Stomach (tissue), 9 donors: Measurements from ENCODE around the gene CDK13. TPM values are rescaled to one million over a fixed set of nuclear protein-coding genes. Genes with fewer than 3 reads are reported as not detected.
A peak's percentile ranks its signal among the peaks of the same experiment; 100 is the strongest.

Experiments
- DNase-seq, 2 donors: peaks; one replicate each; pipeline versions ENCODE4 v3.0.0 to v3.0.0-alpha.2; 2013 to 2019
- H3K27ac ChIP-seq, 5 donors: fragments of 200-600 bp in 4 of 5; sonication (generic) in 4 of 5; one replicate each; pipeline ENCODE4 v1.5.1; 2013 to 2019; ENCODE audit warnings: mild to moderate bottlenecking in 1 of 5, moderate library complexity in 1 of 5
- H3K27me3 ChIP-seq, 3 donors: fragments of 200-600 bp; sonication (generic); one replicate each; pipeline ENCODE4 v1.5.1; 2017 to 2019; ENCODE audit warnings: mixed run types in 1 of 3
- H3K36me3 ChIP-seq, 4 donors: fragments of 200-600 bp; sonication (generic); 1 replicate in 3 of 4; 2 replicates in 1 of 4; pipeline ENCODE4 v1.5.1; 2016 to 2019
- H3K4me1 ChIP-seq, 4 donors: fragments of 200-600 bp; sonication (generic); one replicate each; pipeline ENCODE4 v1.5.1; 2016 to 2019
- H3K4me3 ChIP-seq, 4 donors: fragments of 200-600 bp; sonication (generic) in 3 of 4; one replicate each; pipeline ENCODE4 v1.5.1; 2016 to 2019; ENCODE audit warnings: mild to moderate bottlenecking in 1 of 4
- H3K9me3 ChIP-seq, 4 donors: fragments of 200-600 bp; sonication (generic); one replicate each; pipeline ENCODE4 v1.5.1; 2016 to 2019
- EP300 ChIP-seq: sonication (generic); formaldehyde crosslinking; IDR thresholded peaks from one replicate; pipeline ENCODE4 v1.6.1; 2017; ENCODE audit warnings: antibody characterized with exemption
- POLR2A ChIP-seq, 4 donors: fragments of 450-650 bp; IDR thresholded peaks; one replicate each; pipeline ENCODE4 v1.6.1; 2016; ENCODE audit warnings: antibody characterized with exemption in 4 of 4, control low read depth in 2 of 4, mild to moderate bottlenecking in 1 of 4, moderate library complexity in 1 of 4
- POLR2AphosphoS5 ChIP-seq, 3 donors: sonication (generic); formaldehyde crosslinking; IDR thresholded peaks; one replicate each; pipeline ENCODE4 v1.6.1; 2016; ENCODE audit warnings: antibody characterized with exemption in 3 of 3
- WGBS, 5 donors: extraction: QIAGEN DNeasy Blood & Tissue Kit in 3 of 5; methylation state at CpG; one replicate each; pipeline versions ENCODE4 v1.1.5 to v1.1.7; 2013 to 2018; 5-methylcytosine and 5-hydroxymethylcytosine counted together
- intact Hi-C: fragments of 100-400 bp; cut with DNase I; formaldehyde crosslinking; loops from one replicate; pipeline ENCODE4 v1.15.1; 2023; ENCODE audit warnings: low total_unique reads
- polyA plus RNA-seq, 3 donors: library from polyadenylated mRNA; stranded (reverse); fragments of 200-250 nt; gene quantifications; one replicate each; pipeline ENCODE4 v1.2.3, GENCODE V29; 2013
- total RNA-seq, 5 donors: library from RNA; depleted of rRNA; stranded (reverse); fragments of >200 nt; gene quantifications; one replicate each; pipeline versions ENCODE4 v1.1.0 to v1.2.3, GENCODE V29; 2014 to 2016
- TF ChIP-seq, protein P1 (sequence below), 7 experiments: fragments of 450-650 bp in 4 of 7; fragments of 200-600 bp in 3 of 7; sonication (generic) in 3 of 7; IDR thresholded peaks; one replicate each; pipeline ENCODE4 v1.5.1; 2016 to 2019; ENCODE audit warnings: antibody characterized with exemption in 7 of 7, control low read depth in 2 of 7, mild to moderate bottlenecking in 1 of 7
- donor health status: healthy with polysubstance abuse.
- donor health status: Bipolar disorder and iron deficiency.
- donor health status: healthy.

CDK13 gene
- total and polyA plus RNA-seq, 8 donors: 7.0 to 140 (median 66.2) TPM

- WGBS, 5 donors: 82 to 98% (median 91%) methylated on average over 2 of the region's 2 CpGs
- H3K4me1 ChIP-seq: peaks cover 0 to 7% (median 0%) of the 10 kb centered on the region in 4 donors
- TF ChIP-seq POLR2AphosphoS5 (IDR thresholded peaks at IDR 0.05) (no peak), POLR2A (IDR thresholded peaks at IDR 0.05) (no peak), EP300 (no peak)
- TF ChIP-seq, protein P1, sequence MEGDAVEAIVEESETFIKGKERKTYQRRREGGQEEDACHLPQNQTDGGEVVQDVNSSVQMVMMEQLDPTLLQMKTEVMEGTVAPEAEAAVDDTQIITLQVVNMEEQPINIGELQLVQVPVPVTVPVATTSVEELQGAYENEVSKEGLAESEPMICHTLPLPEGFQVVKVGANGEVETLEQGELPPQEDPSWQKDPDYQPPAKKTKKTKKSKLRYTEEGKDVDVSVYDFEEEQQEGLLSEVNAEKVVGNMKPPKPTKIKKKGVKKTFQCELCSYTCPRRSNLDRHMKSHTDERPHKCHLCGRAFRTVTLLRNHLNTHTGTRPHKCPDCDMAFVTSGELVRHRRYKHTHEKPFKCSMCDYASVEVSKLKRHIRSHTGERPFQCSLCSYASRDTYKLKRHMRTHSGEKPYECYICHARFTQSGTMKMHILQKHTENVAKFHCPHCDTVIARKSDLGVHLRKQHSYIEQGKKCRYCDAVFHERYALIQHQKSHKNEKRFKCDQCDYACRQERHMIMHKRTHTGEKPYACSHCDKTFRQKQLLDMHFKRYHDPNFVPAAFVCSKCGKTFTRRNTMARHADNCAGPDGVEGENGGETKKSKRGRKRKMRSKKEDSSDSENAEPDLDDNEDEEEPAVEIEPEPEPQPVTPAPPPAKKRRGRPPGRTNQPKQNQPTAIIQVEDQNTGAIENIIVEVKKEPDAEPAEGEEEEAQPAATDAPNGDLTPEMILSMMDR (IDR thresholded peaks at IDR 0.05): no peak
- no peak overlapping the region for H3K4me3 ChIP-seq
- no peak overlapping the region for H3K27ac ChIP-seq
- intact Hi-C loops: no loop called here
- H3K9me3 ChIP-seq: no peaks in the 10 kb centered on the region
- H3K36me3 ChIP-seq: peaks cover 0 to 34% (median 24%) of the 10 kb centered on the region in 4 donors
- DNase-seq: no peak
- no peaks in the 10 kb centered on the region for H3K27me3 ChIP-seq
These were observed 93.1 kb downstream of the CDK13 start for GRCh38 chr7:40043164-40043563.

- Histone ChIP-seq H3K4me3 (no peak overlapping the region), H3K36me3 (peaks cover 0 to 29% (median 27%) of the 10 kb centered on the region in 4 donors), H3K4me1 (peaks cover 0 to 5% (median under 1%) of the 10 kb centered on the region in 4 donors), H3K27me3 (no peaks in the 10 kb centered on the region), H3K9me3 (no peaks in the 10 kb centered on the region), H3K27ac (no peak overlapping the region)
- 27 to 51% (median 37%) methylated on average over 1 of the region's 1 CpG for WGBS, 5 donors
- TF ChIP-seq POLR2A (IDR thresholded peaks at IDR 0.05): no peak
- TF ChIP-seq, protein P1 (IDR thresholded peaks at IDR 0.05): no peak
- peak in 1 of 2 donors; percentile 23 for DNase-seq
- intact Hi-C loops: no loop called here
These were observed 97.6 kb downstream of the CDK13 start for GRCh38 chr7:40047661-40048060.

GRCh38 chr7:40057292-40057691, 107.2 kb downstream of the CDK13 start:
- H3K27me3 ChIP-seq: no peaks in the 10 kb centered on the region
- peaks cover 0 to 27% (median 21%) of the 10 kb centered on the region in 4 donors for H3K36me3 ChIP-seq
- H3K9me3 ChIP-seq: no peaks in the 10 kb centered on the region
- WGBS, 5 donors: 14 to 21% (median 20%) methylated on average over 2 of the region's 2 CpGs
- peak in 1 of 2 donors; percentile 29 for DNase-seq
- TF ChIP-seq EP300 (no peak), POLR2AphosphoS5 (IDR thresholded peaks at IDR 0.05) (no peak), POLR2A (IDR thresholded peaks at IDR 0.05) (no peak)
- TF ChIP-seq, protein P1 (IDR thresholded peaks at IDR 0.05): no peak
- H3K4me3 ChIP-seq: no peak overlapping the region
- no peak overlapping the region for H3K27ac ChIP-seq
- intact Hi-C loops: loop anchor here (5.0 kb wide), 1 partner anchor 160 kb away; no protein-coding TSS in a partner anchor
- H3K4me1 ChIP-seq: peaks cover 0 to 31% (median 10%) of the 10 kb centered on the region in 4 donors

GRCh38 chr7:40058026-40058425, 108.0 kb downstream of the CDK13 start:
- Histone ChIP-seq H3K27me3 (no peaks in the 10 kb centered on the region), H3K4me1 (peaks cover 0 to 27% (median 7%) of the 10 kb centered on the region in 4 donors), H3K9me3 (no peaks in the 10 kb centered on the region), H3K4me3 (no peak overlapping the region), H3K27ac (no peak overlapping the region), H3K36me3 (peaks cover under 1 to 34% (median 28%) of the 10 kb centered on the region in 4 donors)
- TF ChIP-seq EP300 (no peak), POLR2AphosphoS5 (IDR thresholded peaks at IDR 0.05) (no peak), POLR2A (IDR thresholded peaks at IDR 0.05) (no peak)
- TF ChIP-seq, protein P1 (IDR thresholded peaks at IDR 0.05): no peak
- intact Hi-C loops: loop anchor here (5.0 kb wide), 1 partner anchor 161 kb away; no protein-coding TSS in a partner anchor
- DNase-seq: peak in 1 of 2 donors; percentile 4
- WGBS, 5 donors: 17 to 68% (median 34%) methylated on average over 2 of the region's 2 CpGs
